Mucosa of rectum (tissue), 2 donors: ENCODE data around the gene ADAMTS10.

Experiments used
- H3K27ac ChIP-seq, 2 donors: one replicate each; pipeline ENCODE4 v1.7.0; 2013; ENCODE audit warnings: inconsistent platforms in 2 of 2, low read depth in 2 of 2, low read length in 2 of 2
- H3K27me3 ChIP-seq, 2 donors: one replicate each; pipeline ENCODE4 v1.7.0; 2013; ENCODE audit warnings: low read length in 2 of 2; ENCODE audit not compliant: control insufficient read depth in 2 of 2, insufficient read depth in 2 of 2
- H3K36me3 ChIP-seq, 2 donors: one replicate each; pipeline ENCODE4 v1.7.0; 2013; ENCODE audit warnings: low read length in 2 of 2; ENCODE audit not compliant: control insufficient read depth in 2 of 2, insufficient read depth in 2 of 2
- H3K4me1 ChIP-seq, 2 donors: one replicate each; pipeline ENCODE4 v1.7.0; 2013; ENCODE audit warnings: low read length in 2 of 2, mild to moderate bottlenecking in 1 of 2; ENCODE audit not compliant: control insufficient read depth in 2 of 2, insufficient read depth in 2 of 2
- H3K4me3 ChIP-seq, 2 donors: one replicate each; pipeline ENCODE4 v1.7.0; 2013; ENCODE audit warnings: low read length in 2 of 2
- H3K9ac ChIP-seq, 2 donors: one replicate each; pipeline ENCODE4 v1.7.0; 2013; ENCODE audit warnings: low read length in 2 of 2, low read depth in 1 of 2, mild to moderate bottlenecking in 1 of 2
- H3K9me3 ChIP-seq, 2 donors: one replicate each; pipeline ENCODE4 v1.7.0; 2013; ENCODE audit warnings: low read length in 2 of 2; ENCODE audit not compliant: control insufficient read depth in 2 of 2
- donor health status: healthy.
- donor health status: Normal muscosa, but diverticular disease.

The ADAMTS10 gene

GRCh38 chr19:8544168-8544567 lies 66.3 kb downstream of the ADAMTS10 start:
- Histone ChIP-seq H3K9me3 (no peaks in the 10 kb centered on the region), H3K4me1 (no peaks in the 10 kb centered on the region), H3K4me3 (no peak overlapping the region), H3K9ac (no peak overlapping the region), H3K27ac (no peak overlapping the region), H3K36me3 (no peaks in the 10 kb centered on the region), H3K27me3 (no peaks in the 10 kb centered on the region)

GRCh38 chr19:8539621-8540149 lies 70.8 kb downstream of the ADAMTS10 start:
- Histone ChIP-seq H3K4me3 (no peak overlapping the region), H3K9me3 (no peaks in the 10 kb centered on the region), H3K9ac (no peak overlapping the region), H3K27me3 (no peaks in the 10 kb centered on the region), H3K27ac (no peak overlapping the region), H3K4me1 (no peaks in the 10 kb centered on the region), H3K36me3 (no peaks in the 10 kb centered on the region)

GRCh38 chr19:8537099-8537498 lies 73.4 kb downstream of the ADAMTS10 start:
- Histone ChIP-seq H3K36me3 (no peaks in the 10 kb centered on the region), H3K9ac (no peak overlapping the region), H3K4me1 (no peaks in the 10 kb centered on the region), H3K9me3 (no peaks in the 10 kb centered on the region), H3K27ac (no peak overlapping the region), H3K4me3 (no peak overlapping the region), H3K27me3 (no peaks in the 10 kb centered on the region)

GRCh38 chr19:8536282-8536681 lies 74.2 kb downstream of the ADAMTS10 start:
- Histone ChIP-seq H3K4me1 (no peaks in the 10 kb centered on the region), H3K9ac (no peak overlapping the region), H3K27ac (no peak overlapping the region), H3K36me3 (peaks cover 0 to under 1% of the 10 kb centered on the region in 2 donors), H3K4me3 (no peak overlapping the region), H3K27me3 (no peaks in the 10 kb centered on the region), H3K9me3 (no peaks in the 10 kb centered on the region)

GRCh38 chr19:8532225-8532624 lies 78.3 kb downstream of the ADAMTS10 start:
- H3K27me3 ChIP-seq = no peaks in the 10 kb centered on the region
- peaks cover 0 to 14% of the 10 kb centered on the region in 2 donors for H3K36me3 ChIP-seq
- H3K9ac ChIP-seq = no peak overlapping the region
- peaks cover 0 to 7% of the 10 kb centered on the region in 2 donors for H3K4me1 ChIP-seq
- no peaks in the 10 kb centered on the region for H3K9me3 ChIP-seq
- no peak overlapping the region for H3K4me3 ChIP-seq
- H3K27ac ChIP-seq = no peak overlapping the region

- H3K9ac ChIP-seq = no peak overlapping the region
- H3K27ac ChIP-seq = no peak overlapping the region
- no peak overlapping the region for H3K4me3 ChIP-seq
- no peaks in the 10 kb centered on the region for H3K27me3 ChIP-seq
- H3K9me3 ChIP-seq = no peaks in the 10 kb centered on the region
- peaks cover 6 to 11% of the 10 kb centered on the region in 2 donors for H3K4me1 ChIP-seq
- peaks cover 0 to 18% of the 10 kb centered on the region in 2 donors for H3K36me3 ChIP-seq
Observed at GRCh38 chr19:8531470-8531869, 79.0 kb downstream of the ADAMTS10 start.
